Colon (tissue), 2 donors: ENCODE results near the gene GPC2.
"Not testable (repeated sequence)": the region's sequence is repeated elsewhere in the genome, so short reads cannot be mapped to it uniquely, and the experiment has no call there.

Source experiments
- FAIRE-seq: peaks from 2 replicates; lab custom pipeline; 2012; peaks lifted over from hg19 to GRCh38; lab: Jason Lieb, UNC
- donor health status: control.
- donor health status: control.

GPC2 gene, protein sequence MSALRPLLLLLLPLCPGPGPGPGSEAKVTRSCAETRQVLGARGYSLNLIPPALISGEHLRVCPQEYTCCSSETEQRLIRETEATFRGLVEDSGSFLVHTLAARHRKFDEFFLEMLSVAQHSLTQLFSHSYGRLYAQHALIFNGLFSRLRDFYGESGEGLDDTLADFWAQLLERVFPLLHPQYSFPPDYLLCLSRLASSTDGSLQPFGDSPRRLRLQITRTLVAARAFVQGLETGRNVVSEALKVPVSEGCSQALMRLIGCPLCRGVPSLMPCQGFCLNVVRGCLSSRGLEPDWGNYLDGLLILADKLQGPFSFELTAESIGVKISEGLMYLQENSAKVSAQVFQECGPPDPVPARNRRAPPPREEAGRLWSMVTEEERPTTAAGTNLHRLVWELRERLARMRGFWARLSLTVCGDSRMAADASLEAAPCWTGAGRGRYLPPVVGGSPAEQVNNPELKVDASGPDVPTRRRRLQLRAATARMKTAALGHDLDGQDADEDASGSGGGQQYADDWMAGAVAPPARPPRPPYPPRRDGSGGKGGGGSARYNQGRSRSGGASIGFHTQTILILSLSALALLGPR

GRCh38 chr7:100177045-100178001 is at the start of gene GPC2, which contains the start of gene STAG3:
Gene GPC2, minus strand, starts transcription at chr7:100177381. Its CDS starts 182 bp downstream, at chr7:100177199.
Gene STAG3, plus strand, starts transcription at chr7:100177918. Its CDS starts 2,639 bp downstream, at chr7:100180557.
- FAIRE-seq, result no peak

- FAIRE-seq, result not testable (repeated sequence)
Measured at GRCh38 chr7:100224891-100225290, 47.7 kb upstream of the GPC2 start.

DNA sequence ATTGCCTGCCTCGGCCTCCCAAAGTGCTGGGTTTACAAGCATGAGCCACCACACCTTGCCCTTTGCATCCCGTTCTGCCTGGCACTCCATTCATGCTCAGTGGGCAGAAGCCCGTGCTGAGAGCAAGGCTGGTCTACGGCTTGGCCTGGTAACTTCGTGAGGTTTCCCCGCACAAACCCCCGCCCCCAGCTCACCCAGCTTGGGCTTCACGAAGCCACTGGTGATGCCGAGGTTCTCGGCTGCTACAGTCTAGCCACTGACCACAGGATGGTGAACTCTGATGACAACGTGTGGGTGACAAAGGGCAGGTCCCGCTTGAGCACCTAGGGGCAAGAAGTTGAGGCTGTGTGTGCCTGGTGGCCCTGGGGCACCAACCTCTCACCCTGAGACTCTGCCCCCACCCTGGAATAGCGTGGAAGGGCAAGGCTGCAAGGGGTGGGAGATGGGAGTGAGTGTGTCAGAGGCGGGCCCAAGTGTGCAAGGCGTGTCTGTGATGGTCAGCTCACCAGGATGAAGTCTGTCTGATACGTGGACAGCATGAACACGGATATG is 46.3 kb upstream of the GPC2 start:
- FAIRE-seq, result not testable (repeated sequence)

- FAIRE-seq, result no peak
Measured at GRCh38 chr7:100222445-100223132, 45.4 kb upstream of the GPC2 start.

GRCh38 chr7:100221767-100222444 is 44.7 kb upstream of the GPC2 start:
- no peak for FAIRE-seq

- no peak for FAIRE-seq
Measured at GRCh38 chr7:100221231-100221718, 44.1 kb upstream of the GPC2 start.

DNA sequence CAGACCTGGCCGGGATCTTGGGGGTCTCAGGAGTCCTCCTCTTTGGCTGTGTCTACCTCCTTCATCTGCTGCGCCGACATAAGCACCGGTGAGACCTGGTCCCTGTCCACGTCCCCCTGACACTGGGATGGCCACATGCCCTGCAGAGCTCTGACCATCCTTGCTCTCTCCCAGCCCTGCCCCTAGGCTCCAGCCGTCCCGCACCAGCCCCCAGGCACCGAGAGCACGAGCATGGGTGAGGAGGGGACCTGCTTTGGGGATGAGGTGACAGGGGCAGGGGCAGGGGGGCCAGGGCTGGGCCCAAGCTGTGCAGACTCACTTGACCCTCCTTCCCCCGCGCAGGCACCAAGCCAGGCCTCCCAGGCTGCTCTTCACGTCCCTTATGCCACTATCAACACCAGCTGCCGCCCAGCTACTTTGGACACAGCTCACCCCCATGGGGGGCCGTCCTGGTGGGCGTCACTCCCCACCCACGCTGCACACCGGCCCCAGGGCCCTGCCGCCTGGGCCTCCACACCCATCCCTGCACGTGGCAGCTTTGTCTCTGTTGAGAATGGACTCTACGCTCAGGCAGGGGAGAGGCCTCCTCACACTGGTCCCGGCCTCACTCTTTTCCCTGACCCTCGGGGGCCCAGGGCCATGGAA is 43.5 kb upstream of the GPC2 start:
- FAIRE-seq, result no peak

DNA sequence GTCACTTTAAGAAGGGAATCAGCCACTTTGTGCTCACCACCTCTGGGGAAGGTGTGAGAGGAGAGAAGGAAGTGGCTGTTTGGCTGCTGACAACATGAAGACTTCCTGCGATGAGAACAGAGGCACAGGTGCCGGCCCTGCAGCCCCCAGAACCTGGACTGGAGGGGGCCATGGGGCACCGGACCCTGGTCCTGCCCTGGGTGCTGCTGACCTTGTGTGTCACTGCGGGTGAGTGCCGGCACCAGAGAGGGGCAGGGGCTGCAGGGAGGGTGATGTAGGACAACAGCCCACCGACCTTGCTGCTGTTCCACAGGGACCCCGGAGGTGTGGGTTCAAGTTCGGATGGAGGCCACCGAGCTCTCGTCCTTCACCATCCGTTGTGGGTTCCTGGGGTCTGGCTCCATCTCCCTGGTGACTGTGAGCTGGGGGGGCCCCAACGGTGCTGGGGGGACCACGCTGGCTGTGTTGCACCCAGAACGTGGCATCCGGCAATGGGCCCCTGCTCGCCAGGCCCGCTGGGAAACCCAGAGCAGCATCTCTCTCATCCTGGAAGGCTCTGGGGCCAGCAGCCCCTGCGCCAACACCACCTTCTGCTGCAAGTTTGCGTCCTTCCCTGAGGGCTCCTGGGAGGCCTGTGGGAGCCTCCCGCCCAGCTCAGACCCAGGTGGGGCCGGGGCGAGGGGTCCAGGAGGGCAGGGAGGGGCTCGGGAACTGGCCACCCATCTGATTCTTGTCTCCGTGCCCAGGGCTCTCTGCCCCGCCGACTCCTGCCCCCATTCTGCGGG is 42.8 kb upstream of the GPC2 start, which contains the start of gene PVRIG:
PVRIG (plus strand) TSS at position 149 of the 785 bp plus-strand sequence; CDS start at position 171, 22 bp downstream.
- FAIRE-seq, result not testable (repeated sequence)

- no peak for FAIRE-seq
Measured at GRCh38 chr7:100219271-100219737, 42.1 kb upstream of the GPC2 start.

GRCh38 chr7:100217934-100218333 is 40.8 kb upstream of the GPC2 start:
- FAIRE-seq, result not testable (repeated sequence)

DNA sequence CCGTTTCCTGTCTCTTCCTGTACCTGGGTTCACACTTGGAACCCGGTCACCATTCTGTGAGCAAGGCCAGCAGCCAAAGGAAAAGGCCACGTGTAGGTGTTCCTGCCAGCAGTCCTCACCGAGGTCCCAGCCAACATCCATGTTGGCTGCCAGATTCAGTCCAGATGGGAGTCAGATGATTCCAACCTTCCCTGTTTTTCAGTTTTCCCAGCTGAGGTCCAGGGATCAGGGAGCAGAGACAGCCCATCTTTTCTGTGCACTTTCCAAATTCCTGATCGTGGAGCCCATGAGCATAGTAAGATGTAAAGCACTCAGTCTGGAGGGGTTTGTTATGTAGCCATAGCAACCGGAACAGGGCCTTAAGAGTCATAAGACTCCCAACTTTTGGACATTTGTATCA is 38.7 kb upstream of the GPC2 start:
- no peak for FAIRE-seq

DNA sequence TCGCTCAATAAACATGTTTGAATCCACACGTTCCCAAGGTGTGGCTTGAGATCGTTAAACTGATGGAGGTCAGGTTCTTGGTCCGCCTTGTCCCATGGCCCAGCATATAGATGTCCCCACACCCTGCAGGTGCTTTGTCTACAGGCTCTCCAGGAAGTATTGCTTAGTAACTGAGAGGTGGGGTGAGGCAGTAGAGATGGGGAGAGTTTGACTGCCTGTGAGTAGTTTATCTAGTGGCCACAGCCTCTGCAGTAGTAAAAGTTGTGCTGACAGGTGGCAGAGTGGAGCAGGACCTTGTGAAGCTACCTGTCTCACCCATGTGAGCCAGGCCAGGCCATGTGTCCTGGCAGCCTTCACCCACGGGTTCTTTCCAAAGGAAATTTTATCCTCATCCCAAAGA is 37.2 kb upstream of the GPC2 start:
- FAIRE-seq, result not testable (repeated sequence)

GRCh38 chr7:100213672-100214071 is 36.5 kb upstream of the GPC2 start:
- FAIRE-seq, result no peak

GRCh38 chr7:100212631-100213286 is 35.6 kb upstream of the GPC2 start:
- FAIRE-seq, result no peak

- FAIRE-seq, result no peak
Measured at GRCh38 chr7:100211342-100211780, 34.2 kb upstream of the GPC2 start.

DNA sequence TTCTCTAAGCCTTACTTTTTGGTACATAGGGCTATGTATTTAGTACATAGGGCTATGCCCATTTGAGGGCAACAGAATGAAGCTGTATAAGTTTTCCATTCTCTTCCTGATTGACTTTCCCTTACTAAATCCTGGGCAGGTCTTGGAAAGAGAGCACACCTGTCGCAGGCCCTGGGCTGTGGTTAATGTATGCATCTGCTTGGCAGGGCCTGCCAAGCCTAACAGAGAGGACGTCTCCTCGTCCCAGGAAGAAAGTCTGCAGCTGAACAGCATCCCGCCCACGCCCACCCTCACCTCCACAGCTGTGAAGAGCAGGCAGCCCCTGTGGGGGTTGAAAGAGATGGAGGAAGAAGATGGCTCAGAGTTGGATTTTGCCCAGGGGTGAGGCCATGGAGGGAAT is 33.6 kb upstream of the GPC2 start:
- FAIRE-seq, result no peak

DNA sequence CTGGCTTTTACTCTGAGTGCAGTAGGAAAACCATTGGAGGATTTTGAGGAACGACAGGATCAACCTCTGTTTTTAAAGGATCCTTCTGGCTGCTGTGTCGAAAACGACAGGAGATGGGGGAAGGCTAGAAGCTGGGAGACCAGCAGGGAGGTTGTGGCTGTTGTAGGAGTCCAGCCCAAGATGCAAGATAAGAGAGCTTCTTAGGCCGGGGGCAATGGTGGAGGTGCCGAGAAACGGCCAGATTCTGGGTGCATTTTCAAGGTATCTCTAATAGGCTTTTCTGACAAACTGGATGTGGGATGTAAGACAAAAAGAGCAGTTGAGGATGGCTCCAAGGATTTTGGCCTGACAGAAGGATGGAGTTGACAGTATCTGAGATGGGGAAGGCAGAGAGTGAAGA is 32.3 kb upstream of the GPC2 start:
- no peak for FAIRE-seq

GRCh38 chr7:100208911-100209408 is 31.8 kb upstream of the GPC2 start:
- no peak for FAIRE-seq
